SK-N-SH treated with all-trans-retinoic acid at 6 μM for 48 hours (cell line): ENCODE measurements around the gene NREP.
A peak's percentile ranks its signal among the peaks of the same experiment; 100 is the strongest.

Experiments used
- ATAC-seq: fragments of 200-7000 bp; cut with Tn5 transposase; 3 replicates; pipeline ENCODE4 v1.9.1; 2020; ENCODE audit warnings: mild to moderate bottlenecking, moderate library complexity
- ARNTL ChIP-seq: fragments of 450-650 bp; formaldehyde crosslinking; IDR thresholded peaks from 2 replicates; pipeline ENCODE4 v1.5.0; 2020; ENCODE audit warnings: low read depth, mild to moderate bottlenecking, moderate library complexity, borderline replicate concordance
- BACH2 ChIP-seq: fragments of 250-450 bp; sonication (Bioruptor Pico); IDR thresholded peaks from 2 replicates; pipeline ENCODE4 v1.9.0; 2021; ENCODE audit warnings: mild to moderate bottlenecking, borderline replicate concordance
- ESRRG ChIP-seq: fragments of 250-450 bp; sonication (Bioruptor Pico); IDR thresholded peaks from 2 replicates; pipeline ENCODE4 v1.6.1; 2021; ENCODE audit warnings: mild to moderate bottlenecking
- GLIS3 ChIP-seq: fragments of 250-450 bp; sonication (Bioruptor Pico); IDR thresholded peaks from 2 replicates; pipeline ENCODE4 v1.5.0; 2020; ENCODE audit warnings: mild to moderate bottlenecking, moderate library complexity
- ISL1 ChIP-seq: fragments of 250-450 bp; sonication (Bioruptor Pico); IDR thresholded peaks from 2 replicates; pipeline ENCODE4 v2.1.2; 2022; ENCODE audit warnings: mild to moderate bottlenecking, moderate library complexity
- OSR1 ChIP-seq: fragments of 250-450 bp; sonication (Bioruptor Pico); IDR thresholded peaks from 2 replicates; pipeline ENCODE4 v1.8.0; 2022; ENCODE audit warnings: moderate library complexity, mild to moderate bottlenecking, inconsistent platforms
- PPARA ChIP-seq: fragments of 250-450 bp; sonication (Bioruptor Pico); IDR thresholded peaks from 2 replicates; pipeline ENCODE4 v1.5.0; 2020; ENCODE audit warnings: mild to moderate bottlenecking, borderline replicate concordance
- RARB ChIP-seq: fragments of 250-450 bp; sonication (Bioruptor Pico); IDR thresholded peaks from 2 replicates; pipeline ENCODE4 v1.8.0; 2021; ENCODE audit warnings: mild to moderate bottlenecking, moderate library complexity
- SNAI2 ChIP-seq: fragments of 250-450 bp; sonication (Bioruptor Pico); IDR thresholded peaks from 2 replicates; pipeline ENCODE4 v1.5.0; 2020; ENCODE audit warnings: mild to moderate bottlenecking, moderate library complexity
- TOX ChIP-seq: fragments of 250-450 bp; sonication (Bioruptor Pico); IDR thresholded peaks from 2 replicates; pipeline ENCODE4 v1.8.0; 2021; ENCODE audit warnings: mild to moderate bottlenecking, moderate library complexity, borderline replicate concordance
- ZC3H10 ChIP-seq: fragments of 250-450 bp; sonication (Bioruptor Pico); IDR thresholded peaks from 2 replicates; pipeline ENCODE4 v1.5.1; 2021; ENCODE audit warnings: mild to moderate bottlenecking, moderate library complexity
- ZFP30 ChIP-seq: fragments of 450-650 bp; formaldehyde crosslinking; IDR thresholded peaks from 2 replicates; pipeline ENCODE4 v1.5.0; 2022; ENCODE audit warnings: mild to moderate bottlenecking, moderate library complexity
- ZNF565 ChIP-seq: fragments of 450-650 bp; formaldehyde crosslinking; conservative IDR thresholded peaks from 2 replicates; pipeline ENCODE4 v1.5.0; 2020; ENCODE audit warnings: low read depth, mild to moderate bottlenecking, moderate library complexity
- ZNF70 ChIP-seq: fragments of 450-650 bp; formaldehyde crosslinking; IDR thresholded peaks from 2 replicates; pipeline ENCODE4 v1.5.0; 2020; ENCODE audit warnings: mild to moderate bottlenecking, moderate library complexity
- ZNF8 ChIP-seq: fragments of 450-650 bp; formaldehyde crosslinking; IDR thresholded peaks from 2 replicates; pipeline ENCODE4 v1.5.0; 2020; ENCODE audit warnings: mild to moderate bottlenecking, moderate library complexity
- TF ChIP-seq, protein P1 (sequence below): fragments of 250-450 bp; sonication (Bioruptor Pico); IDR thresholded peaks from 2 replicates; pipeline ENCODE4 v1.5.0; 2020; ENCODE audit warnings: mild to moderate bottlenecking, moderate library complexity
- TF ChIP-seq, protein P2 (sequence below): fragments of 250-450 bp; sonication (Bioruptor Pico); IDR thresholded peaks from 2 replicates; pipeline ENCODE4 v1.5.1; 2021; ENCODE audit warnings: mild to moderate bottlenecking, moderate library complexity
- TF ChIP-seq, protein P3 (sequence below): fragments of 250-450 bp; sonication (Bioruptor Pico); IDR thresholded peaks from 2 replicates; pipeline ENCODE4 v1.8.0; 2020; ENCODE audit warnings: mild to moderate bottlenecking, moderate library complexity, borderline replicate concordance

NREP gene

DNA sequence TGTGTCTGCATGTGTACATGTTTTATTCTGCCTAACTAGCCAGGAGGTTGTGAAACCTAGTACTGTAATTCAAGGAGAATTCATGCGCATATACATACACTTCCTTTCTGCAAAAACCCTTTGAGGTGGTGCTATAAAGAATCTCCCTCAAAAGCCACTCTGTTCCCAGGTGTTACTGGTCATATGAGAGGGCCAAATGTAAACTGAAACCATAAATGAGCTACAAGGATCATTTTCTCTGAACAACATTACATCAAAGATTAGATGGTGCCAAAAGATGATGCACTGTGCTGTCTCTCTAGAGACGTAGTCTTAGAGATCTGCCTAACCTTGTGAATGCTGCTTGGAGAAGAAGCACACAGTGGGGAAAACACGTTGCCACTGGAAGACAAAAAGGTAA, 15.7 kb downstream of the NREP start:
- no peak for ATAC-seq
- TF ChIP-seq TOX (CRISPR knock-in tag) (no peak), ARNTL (CRISPR knock-in tag) (no peak), OSR1 (CRISPR knock-in tag) (no peak)
- TF ChIP-seq, protein P1, sequence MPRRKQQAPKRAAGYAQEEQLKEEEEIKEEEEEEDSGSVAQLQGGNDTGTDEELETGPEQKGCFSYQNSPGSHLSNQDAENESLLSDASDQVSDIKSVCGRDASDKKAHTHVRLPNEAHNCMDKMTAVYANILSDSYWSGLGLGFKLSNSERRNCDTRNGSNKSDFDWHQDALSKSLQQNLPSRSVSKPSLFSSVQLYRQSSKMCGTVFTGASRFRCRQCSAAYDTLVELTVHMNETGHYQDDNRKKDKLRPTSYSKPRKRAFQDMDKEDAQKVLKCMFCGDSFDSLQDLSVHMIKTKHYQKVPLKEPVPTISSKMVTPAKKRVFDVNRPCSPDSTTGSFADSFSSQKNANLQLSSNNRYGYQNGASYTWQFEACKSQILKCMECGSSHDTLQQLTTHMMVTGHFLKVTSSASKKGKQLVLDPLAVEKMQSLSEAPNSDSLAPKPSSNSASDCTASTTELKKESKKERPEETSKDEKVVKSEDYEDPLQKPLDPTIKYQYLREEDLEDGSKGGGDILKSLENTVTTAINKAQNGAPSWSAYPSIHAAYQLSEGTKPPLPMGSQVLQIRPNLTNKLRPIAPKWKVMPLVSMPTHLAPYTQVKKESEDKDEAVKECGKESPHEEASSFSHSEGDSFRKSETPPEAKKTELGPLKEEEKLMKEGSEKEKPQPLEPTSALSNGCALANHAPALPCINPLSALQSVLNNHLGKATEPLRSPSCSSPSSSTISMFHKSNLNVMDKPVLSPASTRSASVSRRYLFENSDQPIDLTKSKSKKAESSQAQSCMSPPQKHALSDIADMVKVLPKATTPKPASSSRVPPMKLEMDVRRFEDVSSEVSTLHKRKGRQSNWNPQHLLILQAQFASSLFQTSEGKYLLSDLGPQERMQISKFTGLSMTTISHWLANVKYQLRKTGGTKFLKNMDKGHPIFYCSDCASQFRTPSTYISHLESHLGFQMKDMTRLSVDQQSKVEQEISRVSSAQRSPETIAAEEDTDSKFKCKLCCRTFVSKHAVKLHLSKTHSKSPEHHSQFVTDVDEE (CRISPR knock-in tag), result no peak

DNA sequence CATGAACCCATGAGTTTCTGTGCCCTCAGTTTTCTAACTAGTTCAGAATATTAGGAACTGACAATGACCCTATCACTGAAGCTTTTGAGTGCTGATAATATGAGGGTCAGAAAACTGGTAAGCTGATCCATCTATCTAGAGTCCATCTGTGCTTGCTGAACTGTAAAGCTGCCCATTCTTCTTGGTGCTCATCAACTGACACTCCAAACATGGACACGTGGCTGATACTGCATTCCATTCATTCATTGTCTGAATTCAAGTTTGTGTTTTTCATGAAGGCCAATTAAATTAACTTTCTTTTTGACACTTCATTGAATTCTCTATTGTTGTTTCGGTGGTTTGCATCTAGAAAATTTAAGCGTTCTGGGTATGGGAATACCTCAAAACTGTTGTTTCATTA, 17.6 kb downstream of the NREP start:
- TF ChIP-seq PPARA (CRISPR knock-in tag) (no peak), OSR1 (CRISPR knock-in tag) (no peak), SNAI2 (CRISPR knock-in tag) (no peak), ESRRG (CRISPR knock-in tag) (no peak)
- ATAC-seq, result no peak

DNA sequence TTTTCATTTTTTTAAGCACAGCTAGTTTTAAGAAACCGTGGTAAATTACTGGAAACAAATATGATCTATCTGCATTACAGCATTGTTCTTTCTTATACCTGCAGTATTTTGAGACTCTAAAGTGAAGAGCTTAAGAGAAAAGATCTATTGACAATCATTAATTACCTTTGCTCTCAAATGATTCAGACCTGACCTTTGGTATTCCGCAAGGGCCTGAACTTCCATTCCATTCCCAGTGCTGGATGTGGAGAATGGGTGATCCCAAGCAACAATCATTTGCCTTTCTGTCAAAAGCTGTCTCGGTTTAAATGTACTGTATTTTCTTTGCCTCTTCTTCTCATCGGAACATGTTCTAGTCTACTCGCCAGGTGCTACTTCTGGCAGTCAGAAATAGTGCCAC, 18.9 kb downstream of the NREP start:
- ATAC-seq, result no peak

DNA sequence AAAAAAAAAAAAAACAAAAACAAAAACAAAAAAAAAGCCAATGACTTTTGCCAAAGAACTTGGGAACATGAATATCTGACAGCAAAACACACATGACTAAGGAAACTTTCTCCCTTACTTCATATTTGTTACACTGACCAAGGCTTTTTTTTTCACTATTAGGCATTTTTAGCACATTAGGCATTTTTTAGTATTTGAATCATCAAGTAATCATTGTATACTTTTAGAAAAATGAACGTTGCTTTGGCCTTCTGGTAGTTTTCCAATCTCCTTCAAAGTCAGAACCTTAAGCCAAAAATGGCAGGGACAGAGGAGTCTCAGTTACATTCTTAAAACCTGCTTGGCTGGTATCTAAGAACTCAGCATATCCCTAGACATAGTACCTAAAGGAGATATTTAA, 19.3 kb downstream of the NREP start:
- ATAC-seq, result peak; percentile 28
- TF ChIP-seq TOX (CRISPR knock-in tag) (no peak), ISL1 (no peak), ZNF70 (CRISPR knock-in tag) (no peak), ARNTL (CRISPR knock-in tag) (no peak), OSR1 (CRISPR knock-in tag) (no peak), SNAI2 (CRISPR knock-in tag) (no peak), ZNF565 (CRISPR knock-in tag) (no peak), ZNF8 (CRISPR knock-in tag) (no peak), PPARA (CRISPR knock-in tag) (no peak)

More for the DNA sequence above, 18.9 kb downstream of the NREP start:
- TF ChIP-seq ZFP30 (no peak), ARNTL (CRISPR knock-in tag) (no peak), ESRRG (CRISPR knock-in tag) (no peak), GLIS3 (CRISPR knock-in tag) (no peak), ISL1 (no peak), ZC3H10 (CRISPR knock-in tag) (no peak), ZNF565 (CRISPR knock-in tag) (no peak)
- TF ChIP-seq, protein P2, sequence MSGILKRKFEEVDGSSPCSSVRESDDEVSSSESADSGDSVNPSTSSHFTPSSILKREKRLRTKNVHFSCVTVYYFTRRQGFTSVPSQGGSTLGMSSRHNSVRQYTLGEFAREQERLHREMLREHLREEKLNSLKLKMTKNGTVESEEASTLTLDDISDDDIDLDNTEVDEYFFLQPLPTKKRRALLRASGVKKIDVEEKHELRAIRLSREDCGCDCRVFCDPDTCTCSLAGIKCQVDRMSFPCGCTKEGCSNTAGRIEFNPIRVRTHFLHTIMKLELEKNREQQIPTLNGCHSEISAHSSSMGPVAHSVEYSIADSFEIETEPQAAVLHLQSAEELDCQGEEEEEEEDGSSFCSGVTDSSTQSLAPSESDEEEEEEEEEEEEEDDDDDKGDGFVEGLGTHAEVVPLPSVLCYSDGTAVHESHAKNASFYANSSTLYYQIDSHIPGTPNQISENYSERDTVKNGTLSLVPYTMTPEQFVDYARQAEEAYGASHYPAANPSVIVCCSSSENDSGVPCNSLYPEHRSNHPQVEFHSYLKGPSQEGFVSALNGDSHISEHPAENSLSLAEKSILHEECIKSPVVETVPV, result no peak

DNA sequence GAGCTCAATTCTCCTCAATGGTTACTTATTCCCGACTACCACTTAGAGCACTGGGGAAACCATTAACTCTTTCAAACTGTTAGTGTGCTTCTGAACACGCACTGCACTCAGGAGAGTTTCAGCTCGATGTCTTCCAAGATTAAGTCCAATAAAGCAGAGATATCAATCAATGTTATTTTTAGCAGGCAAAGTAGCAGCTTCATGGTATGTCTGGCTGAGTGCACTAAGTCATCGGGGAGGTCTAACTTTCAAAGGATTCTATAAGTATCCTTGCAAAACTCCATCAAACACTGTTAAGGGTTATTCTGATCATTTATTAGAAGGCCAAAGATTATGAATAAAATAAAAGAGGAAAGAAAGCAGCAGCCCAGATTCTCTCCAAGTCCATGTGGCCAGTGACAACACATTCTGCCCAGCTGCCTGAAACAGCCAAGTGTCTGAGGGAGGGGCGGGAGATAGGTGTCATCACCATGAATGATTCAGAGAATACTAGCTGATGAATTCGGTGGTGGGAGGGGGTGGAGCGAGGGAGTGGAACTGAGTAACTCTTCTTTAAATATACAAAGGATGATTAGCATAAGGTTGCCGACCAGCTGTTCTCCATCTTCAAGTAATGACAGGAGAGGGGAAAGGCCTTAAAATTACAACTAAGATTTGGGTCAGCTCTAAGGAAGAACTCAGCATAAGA, 21.3 kb downstream of the NREP start:
- ATAC-seq, result peak; percentile 60
- TF ChIP-seq ESRRG (CRISPR knock-in tag) (no peak), ZFP30 (no peak), ZNF565 (CRISPR knock-in tag) (no peak), OSR1 (CRISPR knock-in tag) (no peak), PPARA (CRISPR knock-in tag) (no peak), RARB (CRISPR knock-in tag) (no peak), BACH2 (no peak), TOX (CRISPR knock-in tag) (no peak), GLIS3 (CRISPR knock-in tag) (no peak)
- TF ChIP-seq, protein P3, sequence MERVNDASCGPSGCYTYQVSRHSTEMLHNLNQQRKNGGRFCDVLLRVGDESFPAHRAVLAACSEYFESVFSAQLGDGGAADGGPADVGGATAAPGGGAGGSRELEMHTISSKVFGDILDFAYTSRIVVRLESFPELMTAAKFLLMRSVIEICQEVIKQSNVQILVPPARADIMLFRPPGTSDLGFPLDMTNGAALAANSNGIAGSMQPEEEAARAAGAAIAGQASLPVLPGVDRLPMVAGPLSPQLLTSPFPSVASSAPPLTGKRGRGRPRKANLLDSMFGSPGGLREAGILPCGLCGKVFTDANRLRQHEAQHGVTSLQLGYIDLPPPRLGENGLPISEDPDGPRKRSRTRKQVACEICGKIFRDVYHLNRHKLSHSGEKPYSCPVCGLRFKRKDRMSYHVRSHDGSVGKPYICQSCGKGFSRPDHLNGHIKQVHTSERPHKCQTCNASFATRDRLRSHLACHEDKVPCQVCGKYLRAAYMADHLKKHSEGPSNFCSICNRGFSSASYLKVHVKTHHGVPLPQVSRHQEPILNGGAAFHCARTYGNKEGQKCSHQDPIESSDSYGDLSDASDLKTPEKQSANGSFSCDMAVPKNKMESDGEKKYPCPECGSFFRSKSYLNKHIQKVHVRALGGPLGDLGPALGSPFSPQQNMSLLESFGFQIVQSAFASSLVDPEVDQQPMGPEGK (CRISPR knock-in tag), result no peak
